Activated naive CD8-positive, alpha-beta T cell treated with anti-CD3 and anti-CD28 coated beads, Interleukin-2, amount 10 ng/mL, durations not matched to agents 7 days and 5 days (primary cell): ENCODE results near the gene ZNRF3. TPM values are rescaled to one million over a fixed set of nuclear protein-coding genes. Genes with fewer than 3 reads are reported as not detected.

Experiments used
- ATAC-seq: fragments of 150-1000 bp; cut with Tn5 transposase; one replicate; pipeline ENCODE4 v1.10.0; 2021; ENCODE audit warnings: low read depth, moderate library complexity
- POLR2A ChIA-PET: fragments of 350-600 bp; sonication (Branson Sonifier 250); formaldehyde crosslinking; loops from one replicate; lab custom pipeline; 2021; ENCODE audit warnings: antibody characterized with exemption; lab: Charles Lee
- DNase-seq: peaks from one replicate; pipeline ENCODE4 v3.0.0; 2021
- H3K27ac Mint-ChIP-seq: one replicate; pipeline ENCODE4 v1.8.0; 2022; ENCODE audit warnings: mild to moderate bottlenecking, mixed read lengths
- H3K27me3 Mint-ChIP-seq: one replicate; pipeline ENCODE4 v1.8.0; 2022; ENCODE audit warnings: mild to moderate bottlenecking, moderate library complexity, mixed read lengths
- H3K36me3 Mint-ChIP-seq: one replicate; pipeline ENCODE4 v1.8.0; 2021; ENCODE audit warnings: mild to moderate bottlenecking, mixed read lengths
- H3K4me1 Mint-ChIP-seq: one replicate; pipeline ENCODE4 v1.8.0; 2021; ENCODE audit warnings: mixed read lengths
- H3K4me3 Mint-ChIP-seq: one replicate; pipeline ENCODE4 v1.8.0; 2022; ENCODE audit warnings: mild to moderate bottlenecking, moderate library complexity, mixed read lengths
- H3K9me3 Mint-ChIP-seq: one replicate; pipeline ENCODE4 v1.8.0; 2021; ENCODE audit warnings: mixed read lengths
- total RNA-seq, 2 experiments: library from RNA; stranded (reverse); gene quantifications; one replicate each; pipeline ENCODE4 v1.2.3, GENCODE V29; 2021

Gene ZNRF3
- total RNA-seq, 2 experiments from 2014 or later = 1.0 to 1.1 TPM

- Mint-ChIP-seq H3K27me3 (peaks cover 34% of the 10 kb centered on the region), H3K9me3 (peaks cover 6% of the 10 kb centered on the region), H3K27ac (no peak overlapping the region), H3K36me3 (no peaks in the 10 kb centered on the region), H3K4me1 (peaks cover 10% of the 10 kb centered on the region), H3K4me3 (no peak overlapping the region)
- ATAC-seq (no peak), DNase-seq (no peak)
- POLR2A ChIA-PET = no interaction called here
These were observed 131.4 kb downstream of the ZNRF3 start for GRCh38 chr22:29014773-29015172.

GRCh38 chr22:29016067-29016938, 132.9 kb downstream of the ZNRF3 start:
- H3K4me1 Mint-ChIP-seq = peaks cover 10% of the 10 kb centered on the region
- H3K27me3 Mint-ChIP-seq = peaks cover 33% of the 10 kb centered on the region
- ATAC-seq (no peak), DNase-seq (no peak)
- POLR2A ChIA-PET = interaction anchor here (0.7 to 0.8 kb wide), 2 partner anchors 17 to 40 kb away, joined by 3 read pairs; no protein-coding TSS in a partner anchor
- no peak overlapping the region for H3K27ac Mint-ChIP-seq
- H3K9me3 Mint-ChIP-seq = peaks cover 6% of the 10 kb centered on the region
- H3K4me3 Mint-ChIP-seq = peak overlapping the region; percentile 31
- no peaks in the 10 kb centered on the region for H3K36me3 Mint-ChIP-seq

- DNase-seq = no peak
- POLR2A ChIA-PET = no interaction called here
- peaks cover 33% of the 10 kb centered on the region for H3K27me3 Mint-ChIP-seq
- no peak overlapping the region for H3K27ac Mint-ChIP-seq
- H3K4me3 Mint-ChIP-seq = no peak overlapping the region
- H3K9me3 Mint-ChIP-seq = peaks cover 6% of the 10 kb centered on the region
- peaks cover 10% of the 10 kb centered on the region for H3K4me1 Mint-ChIP-seq
- no peaks in the 10 kb centered on the region for H3K36me3 Mint-ChIP-seq
- ATAC-seq = no peak
These were observed 135.2 kb downstream of the ZNRF3 start for GRCh38 chr22:29018293-29019189.

GRCh38 chr22:29022101-29022817, 138.9 kb downstream of the ZNRF3 start:
- DNase-seq (no peak), ATAC-seq (no peak)
- Mint-ChIP-seq H3K9me3 (peaks cover 6% of the 10 kb centered on the region), H3K27me3 (peaks cover 36% of the 10 kb centered on the region), H3K4me1 (peaks cover 2% of the 10 kb centered on the region), H3K36me3 (no peaks in the 10 kb centered on the region), H3K27ac (no peak overlapping the region), H3K4me3 (no peak overlapping the region)
- POLR2A ChIA-PET = no interaction called here

GRCh38 chr22:29023172-29023796, 139.9 kb downstream of the ZNRF3 start:
- H3K9me3 Mint-ChIP-seq = peaks cover 3% of the 10 kb centered on the region
- no peak overlapping the region for H3K27ac Mint-ChIP-seq
- peaks cover 2% of the 10 kb centered on the region for H3K4me1 Mint-ChIP-seq
- no peak overlapping the region for H3K4me3 Mint-ChIP-seq
- ATAC-seq (no peak), DNase-seq (no peak)
- no peaks in the 10 kb centered on the region for H3K36me3 Mint-ChIP-seq
- peaks cover 34% of the 10 kb centered on the region for H3K27me3 Mint-ChIP-seq
- POLR2A ChIA-PET = interaction anchor here (0.7 kb wide), 1 partner anchor 542 kb away, joined by 3 read pairs; no protein-coding TSS in a partner anchor

GRCh38 chr22:29026579-29026978, 143.2 kb downstream of the ZNRF3 start:
- H3K4me1 Mint-ChIP-seq = peaks cover 14% of the 10 kb centered on the region
- H3K36me3 Mint-ChIP-seq = no peaks in the 10 kb centered on the region
- no peaks in the 10 kb centered on the region for H3K9me3 Mint-ChIP-seq
- no peak overlapping the region for H3K4me3 Mint-ChIP-seq
- no peak for DNase-seq
- H3K27me3 Mint-ChIP-seq = peaks cover 50% of the 10 kb centered on the region
- POLR2A ChIA-PET = no interaction called here
- no peak for ATAC-seq
- no peak overlapping the region for H3K27ac Mint-ChIP-seq

- H3K4me3 Mint-ChIP-seq = no peak overlapping the region
- no peaks in the 10 kb centered on the region for H3K9me3 Mint-ChIP-seq
- POLR2A ChIA-PET = no interaction called here
- H3K27ac Mint-ChIP-seq = no peak overlapping the region
- peaks cover 14% of the 10 kb centered on the region for H3K4me1 Mint-ChIP-seq
- no peaks in the 10 kb centered on the region for H3K36me3 Mint-ChIP-seq
- peaks cover 62% of the 10 kb centered on the region for H3K27me3 Mint-ChIP-seq
- ATAC-seq = no peak
- no peak for DNase-seq
These were observed 145.1 kb downstream of the ZNRF3 start for GRCh38 chr22:29028468-29028867.

GRCh38 chr22:29029202-29030000, 146.0 kb downstream of the ZNRF3 start:
- H3K9me3 Mint-ChIP-seq = no peaks in the 10 kb centered on the region
- no peak overlapping the region for H3K4me3 Mint-ChIP-seq

GRCh38 chr22:29030016-29030617, 146.7 kb downstream of the ZNRF3 start:
- Mint-ChIP-seq H3K36me3 (no peaks in the 10 kb centered on the region), H3K27ac (no peak overlapping the region), H3K4me1 (peaks cover 12% of the 10 kb centered on the region), H3K4me3 (peak overlapping the region; percentile 73), H3K27me3 (peaks cover 69% of the 10 kb centered on the region), H3K9me3 (no peaks in the 10 kb centered on the region)
- POLR2A ChIA-PET = no interaction called here
- DNase-seq (no peak), ATAC-seq (peak; percentile 39)

More at GRCh38 chr22:29029202-29030000, 146.0 kb downstream of the ZNRF3 start:
- DNase-seq (no peak), ATAC-seq (no peak)
- POLR2A ChIA-PET = no interaction called here
- Mint-ChIP-seq H3K4me1 (peaks cover 12% of the 10 kb centered on the region), H3K27ac (no peak overlapping the region), H3K36me3 (no peaks in the 10 kb centered on the region), H3K27me3 (peaks cover 65% of the 10 kb centered on the region)

- peak; percentile 18 for ATAC-seq
- POLR2A ChIA-PET = interaction anchor here (0.5 kb wide), 1 partner anchor 240 kb away, joined by 3 read pairs; no protein-coding TSS in a partner anchor
- Mint-ChIP-seq H3K9me3 (no peaks in the 10 kb centered on the region), H3K4me1 (peaks cover 12% of the 10 kb centered on the region), H3K27me3 (peaks cover 65% of the 10 kb centered on the region), H3K27ac (no peak overlapping the region), H3K36me3 (no peaks in the 10 kb centered on the region), H3K4me3 (peak overlapping the region; percentile 73)
- no peak for DNase-seq
These were observed 147.3 kb downstream of the ZNRF3 start for GRCh38 chr22:29030618-29031226.

- DNase-seq = no peak
- no peak for ATAC-seq
- POLR2A ChIA-PET = no interaction called here
- Mint-ChIP-seq H3K4me1 (peaks cover 12% of the 10 kb centered on the region), H3K36me3 (no peaks in the 10 kb centered on the region), H3K27me3 (peaks cover 65% of the 10 kb centered on the region), H3K9me3 (no peaks in the 10 kb centered on the region), H3K27ac (no peak overlapping the region), H3K4me3 (peak overlapping the region; percentile 30)
These were observed 148.0 kb downstream of the ZNRF3 start for GRCh38 chr22:29031227-29032011.
